Measurements from ENCODE around the gene LPO. TPM values are rescaled to one million over a fixed set of nuclear protein-coding genes. Genes with fewer than 3 reads are reported as not detected.

The LPO gene
- total RNA-seq, 2 experiments from 2014 or later: not detected

GRCh38 chr17:58308985-58309917 lies 70.9 kb downstream of the LPO start:
- POLR2A ChIA-PET: no interaction called here
- CTCF ChIA-PET: no interaction called here

DNA sequence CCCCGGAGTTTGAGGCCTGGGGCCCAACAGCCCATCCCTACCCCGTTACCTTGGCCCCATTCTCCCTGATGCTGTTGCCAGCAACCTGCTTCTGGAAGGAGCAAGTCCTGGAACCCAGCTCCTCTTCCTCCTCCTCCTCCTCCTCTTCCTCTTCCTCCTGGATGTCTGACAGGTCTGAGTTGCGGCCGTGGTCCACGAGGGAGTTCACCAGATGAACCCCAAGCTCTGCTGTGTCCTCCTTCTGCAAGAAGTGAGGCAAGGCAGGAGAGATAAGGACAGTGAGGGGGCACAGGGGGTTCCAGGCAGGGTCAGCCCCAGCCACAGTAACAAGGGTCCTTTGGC lies 71.5 kb downstream of the LPO start:
- CTCF ChIA-PET: no interaction called here
- POLR2A ChIA-PET: no interaction called here

DNA sequence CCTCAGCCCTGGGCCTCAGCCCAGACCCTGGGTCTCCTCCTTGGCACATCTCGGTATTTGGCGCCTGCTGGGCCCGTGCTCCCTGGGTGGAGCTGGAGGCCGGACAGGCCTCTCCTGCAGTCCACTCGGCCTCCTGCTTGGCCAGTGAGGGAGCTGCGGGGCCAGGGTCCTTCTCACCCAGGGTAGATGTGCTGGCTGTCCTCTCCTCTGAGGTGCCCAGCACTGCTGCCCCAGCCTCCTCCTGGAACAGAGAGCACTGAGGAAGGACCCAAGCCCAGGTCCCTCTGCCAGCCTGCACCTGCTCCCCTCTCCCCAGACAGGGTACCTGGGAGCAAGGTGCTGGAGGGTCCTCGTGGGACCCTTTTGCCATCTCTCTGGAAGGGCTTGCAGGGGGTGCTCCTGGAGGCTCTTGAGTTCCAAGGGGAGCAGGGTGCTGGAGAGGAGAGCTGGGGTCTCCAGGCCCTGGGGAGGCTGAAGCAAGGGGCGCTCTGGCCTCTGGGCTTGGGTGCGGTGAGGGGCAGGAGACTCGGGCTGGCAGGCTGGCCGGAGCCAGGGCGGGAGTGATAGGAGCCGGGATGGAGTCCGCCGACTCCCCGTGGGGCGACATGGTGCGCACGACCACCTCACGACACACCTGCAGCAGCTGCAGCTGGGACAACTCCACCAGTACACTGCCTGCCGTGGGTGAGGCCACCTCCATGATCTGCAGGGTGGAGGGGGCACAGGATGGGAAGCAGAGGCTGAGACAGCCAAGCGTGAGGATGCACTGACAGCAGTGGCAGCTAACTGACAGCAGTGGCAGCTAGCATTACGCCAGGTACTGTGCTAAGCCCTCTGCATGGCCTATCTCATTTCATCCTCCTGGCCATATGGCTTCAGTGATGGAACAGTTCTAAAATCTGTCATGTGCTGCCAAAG lies 72.4 kb downstream of the LPO start:
- ChIA-PET CTCF (no interaction called here), POLR2A (no interaction called here)

DNA sequence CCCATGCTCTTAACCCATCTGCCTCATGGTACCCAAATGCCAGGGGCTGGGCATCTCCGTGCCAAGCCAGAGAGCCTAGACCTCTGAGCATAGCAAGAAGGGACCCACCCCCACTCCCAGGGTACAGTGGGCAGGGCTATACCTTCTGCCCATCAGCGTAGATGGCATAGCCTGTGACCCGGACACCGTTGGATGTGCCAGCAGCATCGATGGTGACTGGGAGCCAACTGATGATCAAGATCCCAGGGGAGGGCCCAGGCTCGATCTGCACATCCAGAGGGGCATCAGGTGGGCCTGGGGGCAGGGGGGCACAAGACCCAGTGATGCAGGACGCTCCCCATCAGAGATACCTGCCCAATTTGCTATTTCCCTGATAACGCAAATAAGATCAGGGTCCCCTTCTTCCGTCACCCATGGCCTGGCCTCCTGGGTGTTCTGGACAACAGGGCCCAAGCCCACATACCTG lies 73.1 kb downstream of the LPO start:
- POLR2A ChIA-PET: no interaction called here
- CTCF ChIA-PET: no interaction called here

- ChIA-PET POLR2A (no interaction called here), CTCF (interaction anchor here (0.8 to 1.2 kb wide), 2 partner anchors 8 to 33 kb away, joined by 3 read pairs; no protein-coding TSS in a partner anchor)
These were observed 73.7 kb downstream of the LPO start for GRCh38 chr17:58312021-58312630.

DNA sequence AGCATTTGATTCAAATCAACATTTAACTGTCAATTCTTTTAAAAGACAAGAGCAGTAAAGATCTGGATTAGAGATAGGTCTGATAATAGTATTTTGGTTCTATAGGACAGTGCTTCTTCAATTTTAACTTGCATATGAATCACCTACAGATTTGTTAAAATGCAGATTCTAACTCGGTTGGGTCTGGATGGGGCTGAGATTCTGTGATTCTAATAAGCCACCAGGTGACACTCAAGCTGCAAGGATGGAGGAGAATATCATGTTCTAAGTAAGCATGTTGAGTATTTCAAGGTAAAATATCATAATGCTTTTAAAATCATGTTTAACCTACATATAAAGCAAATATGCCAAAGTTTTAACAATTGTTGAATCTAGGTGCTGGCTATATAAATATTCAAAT lies 74.4 kb downstream of the LPO start:
- POLR2A ChIA-PET: no interaction called here
- CTCF ChIA-PET: interaction anchor here (0.8 to 1.2 kb wide), 2 partner anchors 9 to 32 kb away, joined by 3 read pairs; no protein-coding TSS in a partner anchor

DNA sequence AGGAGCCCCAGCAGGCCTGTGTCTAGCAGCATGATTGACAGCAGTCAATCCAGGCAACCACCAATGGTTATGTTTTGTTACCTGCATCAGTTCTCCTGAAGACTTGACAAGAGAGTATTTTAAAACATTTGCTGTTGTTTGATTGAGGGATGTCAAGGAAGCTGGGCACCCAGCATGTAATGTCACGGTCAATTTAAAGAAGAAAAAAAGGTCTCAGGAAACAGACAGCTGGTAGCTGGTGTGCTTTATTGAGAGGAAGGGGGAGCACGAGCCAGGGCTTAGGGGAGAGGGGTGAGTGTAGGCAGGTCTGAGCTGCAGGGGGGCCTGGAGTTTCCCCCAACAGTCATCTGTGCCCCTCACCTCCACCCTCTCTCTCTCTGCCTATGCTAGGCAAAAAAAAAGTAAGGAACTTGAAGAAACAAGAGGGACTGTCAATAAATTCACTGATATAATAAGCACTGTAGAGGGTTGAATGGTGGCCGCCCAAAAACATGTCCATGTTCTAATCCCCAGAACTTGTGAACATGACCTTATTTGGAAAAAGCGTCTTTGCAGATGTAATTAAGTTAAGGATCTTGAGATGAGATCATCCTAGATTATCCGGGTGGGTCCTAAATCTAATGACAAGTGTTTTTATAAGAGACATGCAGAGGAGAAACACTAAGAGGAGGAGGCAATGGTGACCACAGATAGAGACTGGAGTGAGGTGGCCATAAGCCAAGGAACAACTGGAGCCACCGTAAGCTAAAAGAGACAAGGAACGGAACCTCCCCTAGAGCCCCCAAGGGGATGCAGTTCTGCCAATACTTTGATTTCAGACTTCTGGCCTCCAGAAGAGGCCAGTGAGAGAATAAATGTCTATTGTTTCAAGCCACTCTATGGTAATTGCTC lies 75.7 kb downstream of the LPO start:
- ChIA-PET CTCF (interaction anchor here (1.1 to 6.5 kb wide), 4 partner anchors 9 to 103 kb away, joined by 4 to 74 read pairs (median 16); partner anchors contain the start of genes RNF43 and SUPT4H1), POLR2A (interaction anchor here (0.6 kb wide), 1 partner anchor 136 kb away, joined by 6 read pairs; no protein-coding TSS in a partner anchor)

GRCh38 chr17:58314706-58315015 lies 76.3 kb downstream of the LPO start:
- CTCF ChIA-PET: interaction anchor here (1.1 to 6.5 kb wide), 5 partner anchors 10 to 134 kb away, joined by 3 to 74 read pairs (median 5); partner anchors contain the start of genes RNF43 and SUPT4H1
- POLR2A ChIA-PET: interaction anchor here (0.6 kb wide), 1 partner anchor 136 kb away, joined by 6 read pairs; no protein-coding TSS in a partner anchor

- ChIA-PET CTCF (interaction anchor here (1.0 to 6.5 kb wide), 7 partner anchors 10 to 133 kb away, joined by 3 to 74 read pairs (median 5); partner anchors contain the start of genes RNF43 and SUPT4H1), POLR2A (no interaction called here)
These were observed 76.9 kb downstream of the LPO start for GRCh38 chr17:58315281-58315711.

DNA sequence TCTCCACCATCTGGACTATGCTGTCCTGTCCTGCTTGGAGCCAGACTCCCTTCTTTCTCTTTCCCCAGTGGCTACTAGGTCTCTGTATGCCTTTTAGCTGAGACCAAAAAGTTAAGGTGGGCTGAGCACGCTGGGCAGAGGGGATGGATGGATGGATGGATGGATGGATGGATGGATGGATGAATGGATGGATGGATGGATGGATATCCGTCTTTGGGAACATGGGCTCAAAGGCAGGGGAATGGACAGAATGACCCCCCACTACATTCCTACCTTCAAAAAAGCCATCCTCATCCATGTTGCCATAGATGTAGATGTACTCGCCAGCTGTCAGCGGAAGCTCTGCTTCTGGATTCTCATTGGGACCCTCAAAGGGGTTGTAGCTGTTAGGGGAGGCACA lies 77.4 kb downstream of the LPO start:
- ChIA-PET CTCF (interaction anchor here (1.0 to 6.5 kb wide), 5 partner anchors 11 to 133 kb away, joined by 3 to 74 read pairs (median 24); partner anchors contain the start of gene RNF43), POLR2A (no interaction called here)

DNA sequence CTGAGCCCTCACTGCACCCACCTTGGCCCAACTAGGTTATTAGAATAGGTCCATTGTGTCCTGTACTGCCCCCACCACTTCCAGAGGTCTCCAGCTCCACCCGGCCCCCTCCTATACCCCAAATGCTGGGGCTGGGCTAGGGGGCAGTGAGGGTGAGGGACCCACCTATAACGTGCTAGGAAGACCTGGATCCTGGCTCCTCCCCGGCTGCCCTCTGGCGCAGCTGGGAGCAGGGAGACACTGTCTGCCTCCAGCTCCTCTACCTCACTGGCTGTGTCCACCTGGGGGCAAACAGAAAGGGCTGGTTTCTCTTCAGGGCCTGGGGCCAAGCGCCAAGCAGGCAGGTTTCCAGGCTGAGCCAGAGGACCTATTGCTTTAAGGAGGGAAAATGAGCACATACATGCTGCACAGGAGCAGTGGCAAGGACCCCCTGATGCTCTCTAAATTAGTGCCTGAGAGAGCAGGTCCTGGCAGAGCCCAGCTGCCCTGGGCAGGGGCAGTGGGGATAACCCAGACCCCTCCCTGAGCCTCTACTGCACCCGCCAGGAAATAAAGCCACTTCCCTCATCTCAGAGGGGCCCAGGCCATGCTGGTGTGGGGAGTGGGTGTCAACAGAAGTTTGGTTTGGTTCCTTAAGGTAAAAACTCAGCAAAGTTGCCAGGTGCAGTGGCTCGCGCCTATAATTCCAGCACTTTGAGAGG lies 78.0 kb downstream of the LPO start:
- ChIA-PET CTCF (interaction anchor here (0.6 to 6.5 kb wide), 18 partner anchors 8 to 189 kb away, joined by 3 to 74 read pairs (median 6); partner anchors contain the start of genes HSF5, RNF43 and SUPT4H1), POLR2A (interaction anchor here (0.9 to 2.5 kb wide), 7 partner anchors 16 to 316 kb away, joined by 3 to 40 read pairs (median 9); partner anchors contain the start of genes MTMR4 and SUPT4H1)

- POLR2A ChIA-PET: interaction anchor here (0.5 to 2.5 kb wide), 15 partner anchors 10 to 315 kb away, joined by 3 to 41 read pairs (median 4); partner anchors contain the start of genes HSF5, MTMR4, RNF43 and SUPT4H1
- CTCF ChIA-PET: interaction anchor here (0.6 to 6.5 kb wide), 32 partner anchors 9 to 227 kb away, joined by 3 to 74 read pairs (median 5); partner anchors contain the start of genes HSF5, MTMR4, RNF43 and SUPT4H1
These were observed 79.2 kb downstream of the LPO start for GRCh38 chr17:58317421-58318064.

DNA sequence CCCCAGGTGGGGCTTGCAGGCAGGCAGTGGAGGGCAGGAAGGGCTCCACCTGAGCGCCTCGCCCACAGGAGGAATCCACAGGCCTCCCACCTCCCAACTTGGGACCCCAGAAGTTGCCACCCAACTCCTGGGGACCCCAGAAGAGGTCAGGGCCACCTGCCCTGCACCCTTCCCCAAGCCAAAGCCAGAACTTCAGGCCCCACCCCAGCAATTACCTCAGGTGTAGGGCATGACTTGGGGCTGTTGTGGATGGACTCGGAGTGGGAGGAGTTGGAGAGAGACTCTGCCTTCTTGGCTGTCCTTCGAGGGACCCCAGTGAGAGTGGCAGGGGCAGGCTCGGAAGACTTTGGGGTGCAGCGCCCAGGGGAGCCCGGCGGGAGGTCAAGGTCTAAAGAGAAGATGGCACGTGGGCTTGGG lies 79.7 kb downstream of the LPO start:
- ChIA-PET POLR2A (interaction anchor here (0.5 to 2.5 kb wide), 10 partner anchors 9 to 196 kb away, joined by 3 to 41 read pairs (median 18); partner anchors contain the start of genes HSF5, MTMR4, RNF43 and SUPT4H1), CTCF (interaction anchor here (0.6 to 6.5 kb wide), 28 partner anchors 8 to 227 kb away, joined by 3 to 74 read pairs (median 6); partner anchors contain the start of genes HSF5, MTMR4, RNF43 and SUPT4H1)
